NB4 (cell line): ENCODE results near the gene OSBPL10.

ENCODE experiments used
- CTCF ChIP-seq: IDR thresholded peaks from one replicate; pipeline ENCODE4 v1.5.1; 2012; ENCODE audit warnings: low read depth, low read length
- MAX ChIP-seq: IDR thresholded peaks from 2 replicates; pipeline ENCODE4 v1.6.1; 2011; ENCODE audit warnings: low read depth, low read length
- MYC ChIP-seq: IDR thresholded peaks from 2 replicates; pipeline ENCODE4 v1.6.1; 2011; ENCODE audit warnings: low read depth, low read length
- POLR2A ChIP-seq: IDR thresholded peaks from 2 replicates; pipeline ENCODE4 v1.6.1; 2011; ENCODE audit warnings: mild to moderate bottlenecking; ENCODE audit not compliant: insufficient read length; ENCODE audit errors: extremely low read depth

- TF ChIP-seq CTCF: no peak
- no peak for TF ChIP-seq POLR2A
- no peak for TF ChIP-seq MAX
- no peak for TF ChIP-seq MYC
These were observed 34.5 kb downstream of the OSBPL10 start for GRCh38 chr3:31946484-31947081.
